ENCODE measurements around the gene LAMTOR3.

DNA sequence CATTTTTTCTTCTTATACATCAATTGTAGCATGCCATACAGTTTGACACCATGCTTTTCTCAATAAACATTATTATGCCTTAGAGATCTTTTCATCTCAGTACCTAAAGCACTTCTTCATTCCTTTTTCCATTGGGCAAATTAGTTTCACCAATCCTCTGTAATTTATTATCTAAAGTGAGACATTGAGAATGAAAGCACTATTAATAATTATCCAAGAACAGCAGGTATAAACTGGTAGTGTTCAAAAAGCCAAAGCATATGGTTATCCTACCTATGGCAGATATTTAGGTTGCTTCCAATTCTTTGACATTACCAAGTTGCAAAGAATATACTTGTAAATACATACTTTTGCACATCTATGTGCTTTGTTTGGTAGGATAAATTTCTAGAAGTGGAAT lies 15.6 kb downstream of the LAMTOR3 start:
- TF ChIP-seq EZH2phosphoT487 (IDR thresholded peaks at IDR 0.05; ENCODE audit: borderline replicate concordance, low read depth) (no peak), NRF1 (IDR thresholded peaks at IDR 0.05; ENCODE audit: low read depth, low read length) (no peak)
- TF ChIP-seq, protein P1, sequence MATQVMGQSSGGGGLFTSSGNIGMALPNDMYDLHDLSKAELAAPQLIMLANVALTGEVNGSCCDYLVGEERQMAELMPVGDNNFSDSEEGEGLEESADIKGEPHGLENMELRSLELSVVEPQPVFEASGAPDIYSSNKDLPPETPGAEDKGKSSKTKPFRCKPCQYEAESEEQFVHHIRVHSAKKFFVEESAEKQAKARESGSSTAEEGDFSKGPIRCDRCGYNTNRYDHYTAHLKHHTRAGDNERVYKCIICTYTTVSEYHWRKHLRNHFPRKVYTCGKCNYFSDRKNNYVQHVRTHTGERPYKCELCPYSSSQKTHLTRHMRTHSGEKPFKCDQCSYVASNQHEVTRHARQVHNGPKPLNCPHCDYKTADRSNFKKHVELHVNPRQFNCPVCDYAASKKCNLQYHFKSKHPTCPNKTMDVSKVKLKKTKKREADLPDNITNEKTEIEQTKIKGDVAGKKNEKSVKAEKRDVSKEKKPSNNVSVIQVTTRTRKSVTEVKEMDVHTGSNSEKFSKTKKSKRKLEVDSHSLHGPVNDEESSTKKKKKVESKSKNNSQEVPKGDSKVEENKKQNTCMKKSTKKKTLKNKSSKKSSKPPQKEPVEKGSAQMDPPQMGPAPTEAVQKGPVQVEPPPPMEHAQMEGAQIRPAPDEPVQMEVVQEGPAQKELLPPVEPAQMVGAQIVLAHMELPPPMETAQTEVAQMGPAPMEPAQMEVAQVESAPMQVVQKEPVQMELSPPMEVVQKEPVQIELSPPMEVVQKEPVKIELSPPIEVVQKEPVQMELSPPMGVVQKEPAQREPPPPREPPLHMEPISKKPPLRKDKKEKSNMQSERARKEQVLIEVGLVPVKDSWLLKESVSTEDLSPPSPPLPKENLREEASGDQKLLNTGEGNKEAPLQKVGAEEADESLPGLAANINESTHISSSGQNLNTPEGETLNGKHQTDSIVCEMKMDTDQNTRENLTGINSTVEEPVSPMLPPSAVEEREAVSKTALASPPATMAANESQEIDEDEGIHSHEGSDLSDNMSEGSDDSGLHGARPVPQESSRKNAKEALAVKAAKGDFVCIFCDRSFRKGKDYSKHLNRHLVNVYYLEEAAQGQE (IDR thresholded peaks at IDR 0.05; ENCODE audit: low read depth, low read length) = no peak

All from SK-N-SH (cell line).